Measurements from ENCODE around the gene CUL9.

DNA sequence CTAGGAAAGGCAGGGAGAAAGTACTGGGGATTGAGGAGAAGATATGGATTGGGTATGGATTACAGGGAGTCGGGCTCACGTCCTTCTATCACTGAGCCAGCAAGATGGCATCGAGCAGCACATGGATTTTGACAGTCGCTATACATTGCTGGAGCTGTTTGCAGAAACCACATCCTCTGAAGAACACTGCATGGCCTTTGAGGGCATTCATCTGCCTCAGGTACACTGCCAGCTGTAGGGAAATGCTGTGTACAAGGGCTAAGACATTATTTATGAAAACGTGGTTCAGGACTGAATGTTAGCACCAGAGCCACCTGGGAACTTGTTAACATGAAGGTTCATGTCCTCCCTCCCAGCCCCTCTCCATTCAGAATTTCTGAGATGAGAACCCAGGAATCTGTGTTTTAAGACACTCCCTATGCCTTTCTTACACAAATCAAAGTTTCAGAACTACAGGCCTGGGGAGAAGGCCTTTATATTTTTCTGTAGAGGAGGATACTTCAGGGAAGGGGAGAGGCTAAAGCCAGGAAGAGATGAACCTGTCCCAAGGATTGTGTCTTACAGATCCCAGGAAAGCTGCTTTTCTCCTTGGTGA, 3.5 kb downstream of the CUL9 start:
- TF ChIP-seq, protein P1, sequence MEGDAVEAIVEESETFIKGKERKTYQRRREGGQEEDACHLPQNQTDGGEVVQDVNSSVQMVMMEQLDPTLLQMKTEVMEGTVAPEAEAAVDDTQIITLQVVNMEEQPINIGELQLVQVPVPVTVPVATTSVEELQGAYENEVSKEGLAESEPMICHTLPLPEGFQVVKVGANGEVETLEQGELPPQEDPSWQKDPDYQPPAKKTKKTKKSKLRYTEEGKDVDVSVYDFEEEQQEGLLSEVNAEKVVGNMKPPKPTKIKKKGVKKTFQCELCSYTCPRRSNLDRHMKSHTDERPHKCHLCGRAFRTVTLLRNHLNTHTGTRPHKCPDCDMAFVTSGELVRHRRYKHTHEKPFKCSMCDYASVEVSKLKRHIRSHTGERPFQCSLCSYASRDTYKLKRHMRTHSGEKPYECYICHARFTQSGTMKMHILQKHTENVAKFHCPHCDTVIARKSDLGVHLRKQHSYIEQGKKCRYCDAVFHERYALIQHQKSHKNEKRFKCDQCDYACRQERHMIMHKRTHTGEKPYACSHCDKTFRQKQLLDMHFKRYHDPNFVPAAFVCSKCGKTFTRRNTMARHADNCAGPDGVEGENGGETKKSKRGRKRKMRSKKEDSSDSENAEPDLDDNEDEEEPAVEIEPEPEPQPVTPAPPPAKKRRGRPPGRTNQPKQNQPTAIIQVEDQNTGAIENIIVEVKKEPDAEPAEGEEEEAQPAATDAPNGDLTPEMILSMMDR (conservative IDR thresholded peaks at IDR 0.05; ENCODE audit: low read depth in 2 of 2): no peak
- TF ChIP-seq EZH2 (IDR thresholded peaks at IDR 0.05; ENCODE audit: low read depth, unreplicated experiment): no peak
- TF ChIP-seq, protein P2, sequence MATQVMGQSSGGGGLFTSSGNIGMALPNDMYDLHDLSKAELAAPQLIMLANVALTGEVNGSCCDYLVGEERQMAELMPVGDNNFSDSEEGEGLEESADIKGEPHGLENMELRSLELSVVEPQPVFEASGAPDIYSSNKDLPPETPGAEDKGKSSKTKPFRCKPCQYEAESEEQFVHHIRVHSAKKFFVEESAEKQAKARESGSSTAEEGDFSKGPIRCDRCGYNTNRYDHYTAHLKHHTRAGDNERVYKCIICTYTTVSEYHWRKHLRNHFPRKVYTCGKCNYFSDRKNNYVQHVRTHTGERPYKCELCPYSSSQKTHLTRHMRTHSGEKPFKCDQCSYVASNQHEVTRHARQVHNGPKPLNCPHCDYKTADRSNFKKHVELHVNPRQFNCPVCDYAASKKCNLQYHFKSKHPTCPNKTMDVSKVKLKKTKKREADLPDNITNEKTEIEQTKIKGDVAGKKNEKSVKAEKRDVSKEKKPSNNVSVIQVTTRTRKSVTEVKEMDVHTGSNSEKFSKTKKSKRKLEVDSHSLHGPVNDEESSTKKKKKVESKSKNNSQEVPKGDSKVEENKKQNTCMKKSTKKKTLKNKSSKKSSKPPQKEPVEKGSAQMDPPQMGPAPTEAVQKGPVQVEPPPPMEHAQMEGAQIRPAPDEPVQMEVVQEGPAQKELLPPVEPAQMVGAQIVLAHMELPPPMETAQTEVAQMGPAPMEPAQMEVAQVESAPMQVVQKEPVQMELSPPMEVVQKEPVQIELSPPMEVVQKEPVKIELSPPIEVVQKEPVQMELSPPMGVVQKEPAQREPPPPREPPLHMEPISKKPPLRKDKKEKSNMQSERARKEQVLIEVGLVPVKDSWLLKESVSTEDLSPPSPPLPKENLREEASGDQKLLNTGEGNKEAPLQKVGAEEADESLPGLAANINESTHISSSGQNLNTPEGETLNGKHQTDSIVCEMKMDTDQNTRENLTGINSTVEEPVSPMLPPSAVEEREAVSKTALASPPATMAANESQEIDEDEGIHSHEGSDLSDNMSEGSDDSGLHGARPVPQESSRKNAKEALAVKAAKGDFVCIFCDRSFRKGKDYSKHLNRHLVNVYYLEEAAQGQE (IDR thresholded peaks at IDR 0.05; ENCODE audit: unreplicated experiment): no peak
- no peak for TF ChIP-seq POLR2AphosphoS5 (IDR thresholded peaks at IDR 0.05; ENCODE audit: low read depth)
- TF ChIP-seq EZH2phosphoT487 (IDR thresholded peaks at IDR 0.05; ENCODE audit: unreplicated experiment): no peak
- TF ChIP-seq CREB1 (CRISPR knock-in tag; IDR thresholded peaks at IDR 0.05; ENCODE audit: low read depth): no peak
- TF ChIP-seq NANOG (IDR thresholded peaks at IDR 0.05; ENCODE audit: borderline replicate concordance): no peak
- no peak for TF ChIP-seq JUNB (IDR thresholded peaks at IDR 0.05; ENCODE audit: unreplicated experiment)
- TF ChIP-seq, protein P3, sequence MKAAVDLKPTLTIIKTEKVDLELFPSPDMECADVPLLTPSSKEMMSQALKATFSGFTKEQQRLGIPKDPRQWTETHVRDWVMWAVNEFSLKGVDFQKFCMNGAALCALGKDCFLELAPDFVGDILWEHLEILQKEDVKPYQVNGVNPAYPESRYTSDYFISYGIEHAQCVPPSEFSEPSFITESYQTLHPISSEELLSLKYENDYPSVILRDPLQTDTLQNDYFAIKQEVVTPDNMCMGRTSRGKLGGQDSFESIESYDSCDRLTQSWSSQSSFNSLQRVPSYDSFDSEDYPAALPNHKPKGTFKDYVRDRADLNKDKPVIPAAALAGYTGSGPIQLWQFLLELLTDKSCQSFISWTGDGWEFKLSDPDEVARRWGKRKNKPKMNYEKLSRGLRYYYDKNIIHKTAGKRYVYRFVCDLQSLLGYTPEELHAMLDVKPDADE (IDR thresholded peaks at IDR 0.05): no peak
